ENCODE measurements around the gene NFIB.

- TF ChIP-seq CTCF (IDR thresholded peaks at IDR 0.05): no peak
- no peak for TF ChIP-seq POLR2A (IDR thresholded peaks at IDR 0.05)
Measured at GRCh38 chr9:14256588-14256987, 57.4 kb downstream of the NFIB start.
